ENCODE data around the gene TBX20.
"Not testable (repeated sequence)": the region's sequence is repeated elsewhere in the genome, so short reads cannot be mapped to it uniquely, and the experiment has no call there.

- not testable (repeated sequence) for TF ChIP-seq CTCF, POLR2A (IDR thresholded peaks at IDR 0.05)
Measured at GRCh38 chr7:35183873-35184503, 69.9 kb downstream of the TBX20 start.
